Neural progenitor cell (in vitro differentiated cells): ENCODE data around the gene IKBKG.
"Not testable (repeated sequence)": the region's sequence is repeated elsewhere in the genome, so short reads cannot be mapped to it uniquely, and the experiment has no call there.

Experiments used
- EZH2 ChIP-seq: fragments of 200-600 bp; sonication (generic); IDR thresholded peaks from 2 replicates; pipeline ENCODE4 v1.6.1; 2017; ENCODE audit warnings: antibody characterized with exemption, mild to moderate bottlenecking, moderate library complexity
- EZH2phosphoT487 ChIP-seq: fragments of 200-600 bp; sonication (generic); IDR thresholded peaks from 2 replicates; pipeline ENCODE4 v1.6.1; 2017; ENCODE audit warnings: antibody characterized with exemption
- TF ChIP-seq, protein P1 (sequence below): fragments of 200-600 bp; sonication (generic); IDR thresholded peaks from 2 replicates; pipeline ENCODE4 v1.5.1; 2017; ENCODE audit warnings: antibody characterized with exemption, mild to moderate bottlenecking

DNA sequence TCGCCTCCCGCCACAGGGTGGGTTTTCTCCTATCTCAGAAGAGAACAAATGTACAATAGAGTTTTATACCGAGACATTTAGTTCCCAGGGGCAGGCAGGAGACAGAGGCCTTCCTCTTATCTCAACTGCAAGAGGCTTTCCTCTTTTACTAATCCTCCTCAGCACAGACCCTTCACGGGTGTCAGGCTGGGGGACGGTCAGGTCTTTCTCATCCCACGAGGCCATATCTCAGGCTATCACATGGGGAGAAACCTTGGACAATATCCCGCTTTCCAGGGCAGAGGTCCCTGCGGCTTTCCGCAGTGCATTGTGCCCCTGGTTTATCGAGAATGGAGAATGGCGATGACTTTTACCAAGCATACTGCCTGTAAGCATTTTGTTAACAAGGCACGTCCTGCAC lies 61.4 kb downstream of the IKBKG start:
- TF ChIP-seq, protein P1, sequence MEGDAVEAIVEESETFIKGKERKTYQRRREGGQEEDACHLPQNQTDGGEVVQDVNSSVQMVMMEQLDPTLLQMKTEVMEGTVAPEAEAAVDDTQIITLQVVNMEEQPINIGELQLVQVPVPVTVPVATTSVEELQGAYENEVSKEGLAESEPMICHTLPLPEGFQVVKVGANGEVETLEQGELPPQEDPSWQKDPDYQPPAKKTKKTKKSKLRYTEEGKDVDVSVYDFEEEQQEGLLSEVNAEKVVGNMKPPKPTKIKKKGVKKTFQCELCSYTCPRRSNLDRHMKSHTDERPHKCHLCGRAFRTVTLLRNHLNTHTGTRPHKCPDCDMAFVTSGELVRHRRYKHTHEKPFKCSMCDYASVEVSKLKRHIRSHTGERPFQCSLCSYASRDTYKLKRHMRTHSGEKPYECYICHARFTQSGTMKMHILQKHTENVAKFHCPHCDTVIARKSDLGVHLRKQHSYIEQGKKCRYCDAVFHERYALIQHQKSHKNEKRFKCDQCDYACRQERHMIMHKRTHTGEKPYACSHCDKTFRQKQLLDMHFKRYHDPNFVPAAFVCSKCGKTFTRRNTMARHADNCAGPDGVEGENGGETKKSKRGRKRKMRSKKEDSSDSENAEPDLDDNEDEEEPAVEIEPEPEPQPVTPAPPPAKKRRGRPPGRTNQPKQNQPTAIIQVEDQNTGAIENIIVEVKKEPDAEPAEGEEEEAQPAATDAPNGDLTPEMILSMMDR, result not testable (repeated sequence)
- not testable (repeated sequence) for TF ChIP-seq EZH2phosphoT487, EZH2
